ENCODE measurements around the gene RND2. TPM values are rescaled to one million over a fixed set of nuclear protein-coding genes. Genes with fewer than 3 reads are reported as not detected.
"Not testable (repeated sequence)": the region's sequence is repeated elsewhere in the genome, so short reads cannot be mapped to it uniquely, and the experiment has no call there.

RND2 gene
- total RNA-seq, 2 donors from 2014 or later = not detected

DNA sequence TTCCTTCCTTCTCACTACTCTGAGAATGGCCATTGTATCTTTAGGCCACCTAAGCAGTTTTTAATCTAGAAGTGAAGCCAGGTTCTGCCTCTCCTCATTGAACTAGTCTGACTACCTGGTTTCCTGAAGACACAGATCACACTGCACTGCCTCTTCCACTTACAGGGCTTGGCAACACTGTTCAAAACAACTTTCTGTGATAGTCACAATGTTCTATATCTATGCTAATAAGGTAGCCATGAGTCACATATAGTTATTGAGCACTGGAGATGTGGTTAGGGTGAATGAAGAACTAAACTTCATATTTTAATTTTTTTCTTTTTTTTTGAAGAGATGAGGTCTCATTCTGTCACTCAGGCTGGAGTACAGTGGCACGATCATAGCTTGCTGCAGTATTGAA lies 26.9 kb downstream of the RND2 start:
- DNase-seq (no peak), ATAC-seq (replicated peaks in 1 of 2) (no peak)
- peaks cover 5 to 46% of the 10 kb centered on the region in 2 donors for H3K36me3 Mint-ChIP-seq (ENCODE audit: insufficient read depth in 2 of 2)
- no peaks in the 10 kb centered on the region for H3K27me3 Mint-ChIP-seq (ENCODE audit: low read depth)
- H3K4me1 Mint-ChIP-seq (ENCODE audit: low read depth) = no peaks in the 10 kb centered on the region
- H3K9me3 Mint-ChIP-seq = no peaks in the 10 kb centered on the region
- H3K27ac Mint-ChIP-seq = no peak overlapping the region
- H3K4me3 Mint-ChIP-seq = no peak overlapping the region

DNA sequence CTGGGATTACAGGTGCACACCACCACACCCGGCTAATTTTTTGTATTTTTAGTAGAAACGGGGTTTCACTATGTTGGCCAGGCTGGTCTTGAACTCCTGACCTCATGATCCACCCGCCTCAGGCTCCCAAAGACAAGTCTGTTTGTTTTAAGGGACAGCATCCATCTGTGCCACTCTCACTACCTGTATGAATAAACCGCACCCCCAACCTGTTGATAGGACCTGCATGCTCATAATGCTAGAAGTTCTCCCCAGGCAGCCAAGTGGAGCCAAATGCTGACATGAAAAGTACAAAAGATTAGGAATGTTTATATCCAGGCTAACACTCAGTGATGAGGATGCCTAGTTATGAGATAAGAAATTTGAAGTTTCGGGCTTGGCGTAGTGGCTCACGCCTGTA lies 28.0 kb downstream of the RND2 start:
- peaks cover 6 to 45% of the 10 kb centered on the region in 2 donors for H3K36me3 Mint-ChIP-seq (ENCODE audit: insufficient read depth in 2 of 2)
- DNase-seq; H3K9me3 Mint-ChIP-seq; H3K27ac Mint-ChIP-seq; H3K4me3 Mint-ChIP-seq; ATAC-seq (replicated peaks in 1 of 2); H3K4me1 Mint-ChIP-seq (ENCODE audit: low read depth); H3K27me3 Mint-ChIP-seq (ENCODE audit: low read depth): not testable (repeated sequence)

DNA sequence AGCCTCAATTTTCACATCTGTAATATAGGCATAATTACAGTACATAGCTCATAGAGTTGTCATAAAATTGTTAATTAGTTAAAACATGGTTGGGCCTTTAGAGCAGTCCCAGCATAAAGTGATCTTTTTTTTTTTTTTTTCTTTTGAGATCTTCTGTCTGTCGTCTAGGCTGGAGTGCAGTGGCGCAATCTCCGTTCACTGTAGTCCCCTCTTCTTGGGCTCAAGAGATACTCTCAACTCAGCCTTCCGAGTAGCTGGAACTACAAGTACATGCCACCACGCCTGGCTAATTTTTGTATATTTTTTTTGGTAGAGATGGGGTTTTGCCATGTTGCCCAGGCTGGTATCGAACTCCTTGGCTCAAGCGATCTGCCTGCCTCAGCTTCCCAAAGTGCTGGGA lies 31.0 kb downstream of the RND2 start:
- H3K27ac Mint-ChIP-seq = no peak overlapping the region
- H3K27me3 Mint-ChIP-seq (ENCODE audit: low read depth) = no peaks in the 10 kb centered on the region
- peaks cover 7 to 36% of the 10 kb centered on the region in 2 donors for H3K36me3 Mint-ChIP-seq (ENCODE audit: insufficient read depth in 2 of 2)
- H3K9me3 Mint-ChIP-seq = no peaks in the 10 kb centered on the region
- DNase-seq (no peak), ATAC-seq (replicated peaks in 1 of 2) (no peak)
- H3K4me3 Mint-ChIP-seq = no peak overlapping the region
- no peaks in the 10 kb centered on the region for H3K4me1 Mint-ChIP-seq (ENCODE audit: low read depth)

DNA sequence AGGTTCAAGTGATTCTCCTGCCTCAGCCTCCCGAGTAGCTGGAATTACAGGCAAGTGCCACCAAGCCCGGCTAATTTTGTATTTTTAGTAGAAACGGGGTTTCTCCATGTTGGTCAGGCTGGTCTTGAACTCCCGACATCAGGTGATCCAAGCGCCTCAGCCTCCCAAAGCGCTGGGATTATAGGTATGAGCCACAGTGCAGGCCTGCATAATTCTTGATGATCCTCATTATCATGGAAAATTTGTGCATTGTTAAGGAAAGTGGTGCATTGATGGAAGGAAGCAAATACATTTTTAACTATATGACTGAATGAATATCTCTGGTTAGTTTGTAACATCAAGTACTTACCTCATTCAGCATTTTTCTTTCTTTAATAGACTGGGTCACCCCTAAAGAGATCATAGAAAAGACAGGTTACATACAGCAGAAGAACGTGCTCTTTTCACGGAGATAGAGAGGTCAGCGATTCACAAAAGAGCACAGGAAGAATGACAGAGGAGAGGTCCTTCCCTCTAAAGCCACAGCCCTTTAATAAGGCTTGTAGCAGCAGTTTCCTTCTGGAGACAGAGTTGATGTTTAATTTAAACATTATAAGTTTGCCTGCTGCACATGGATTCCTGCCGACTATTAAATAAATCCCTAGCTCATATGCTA lies 38.1 kb downstream of the RND2 start:
- Mint-ChIP-seq H3K27me3 (ENCODE audit: low read depth) (no peaks in the 10 kb centered on the region), H3K4me3 (no peak overlapping the region), H3K36me3 (ENCODE audit: insufficient read depth in 2 of 2) (peaks cover 8 to 35% of the 10 kb centered on the region in 2 donors), H3K9me3 (no peaks in the 10 kb centered on the region), H3K27ac (no peak overlapping the region), H3K4me1 (ENCODE audit: low read depth) (no peaks in the 10 kb centered on the region)
- no peak for ATAC-seq (replicated peaks in 1 of 2)
- DNase-seq = no peak

DNA sequence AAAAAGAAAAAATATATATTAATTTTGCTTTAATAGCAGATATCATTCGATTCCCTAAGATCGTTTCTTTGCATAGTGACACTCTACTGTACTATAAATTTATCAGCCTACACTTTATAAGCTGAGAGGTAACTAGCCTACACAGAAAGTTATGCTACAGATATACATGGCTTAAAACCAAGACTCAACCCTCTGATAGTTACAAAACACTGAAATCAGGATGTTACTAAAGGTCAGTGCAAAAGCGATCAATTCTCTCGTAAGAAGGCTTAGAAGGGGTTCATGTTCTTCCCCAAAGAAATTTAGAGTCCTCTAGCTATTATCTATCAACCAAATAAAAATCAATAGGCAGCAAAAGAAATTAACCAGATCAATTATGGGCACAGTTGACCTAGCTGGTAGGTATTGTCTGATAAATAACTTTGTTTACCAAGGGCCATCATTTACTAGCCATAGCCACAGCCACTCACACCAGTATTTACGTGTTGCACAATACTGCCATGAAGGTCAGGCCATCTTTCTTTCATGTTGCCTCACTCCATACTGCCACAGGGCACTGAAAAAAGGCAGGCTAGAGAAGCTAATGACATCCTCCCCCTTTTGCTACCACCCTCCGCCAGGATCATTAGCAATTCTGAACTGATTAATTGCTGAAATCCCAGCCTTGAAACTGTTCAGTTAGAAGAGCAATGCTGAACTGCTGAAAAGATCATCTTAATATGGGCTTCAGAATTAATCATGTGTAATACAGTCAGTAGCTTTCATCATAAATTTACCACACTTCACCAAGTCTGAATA lies 43.7 kb downstream of the RND2 start:
- ATAC-seq (replicated peaks in 1 of 2) (no peak), DNase-seq (no peak)
- no peak overlapping the region for H3K4me3 Mint-ChIP-seq
- H3K9me3 Mint-ChIP-seq = no peaks in the 10 kb centered on the region
- H3K27ac Mint-ChIP-seq = no peak overlapping the region
- H3K36me3 Mint-ChIP-seq (ENCODE audit: insufficient read depth in 2 of 2) = peaks cover 14 to 39% of the 10 kb centered on the region in 2 donors
- H3K4me1 Mint-ChIP-seq (ENCODE audit: low read depth) = no peaks in the 10 kb centered on the region
- H3K27me3 Mint-ChIP-seq (ENCODE audit: low read depth) = no peaks in the 10 kb centered on the region

DNA sequence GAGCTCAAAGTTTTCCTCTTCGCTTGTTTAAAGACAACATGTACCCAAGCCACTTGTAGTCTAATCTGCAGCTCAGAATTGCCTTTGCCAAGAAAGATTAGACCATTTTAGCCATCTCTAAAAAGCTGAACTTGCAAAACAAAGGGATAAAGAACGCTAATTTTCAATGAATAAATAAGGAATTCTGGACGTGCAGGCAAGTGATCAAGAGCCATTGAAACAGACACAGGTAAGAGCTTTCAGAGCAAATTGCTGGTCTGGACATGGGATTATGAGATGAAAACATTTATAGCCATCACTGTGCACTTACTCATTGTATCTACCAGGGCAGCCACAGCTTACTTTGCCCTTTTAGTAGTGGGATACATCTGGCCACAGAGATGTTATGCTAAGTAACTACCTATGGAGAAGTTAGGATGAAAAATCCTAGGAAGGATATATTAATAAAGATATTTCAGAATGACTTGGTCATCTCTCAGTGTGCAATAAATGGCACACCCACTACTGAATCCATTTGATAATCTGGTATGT lies 44.4 kb downstream of the RND2 start:
- H3K36me3 Mint-ChIP-seq (ENCODE audit: insufficient read depth in 2 of 2) = peaks cover 16 to 43% of the 10 kb centered on the region in 2 donors
- H3K27ac Mint-ChIP-seq = no peak overlapping the region
- H3K4me1 Mint-ChIP-seq (ENCODE audit: low read depth) = no peaks in the 10 kb centered on the region
- H3K4me3 Mint-ChIP-seq = no peak overlapping the region
- DNase-seq (no peak), ATAC-seq (replicated peaks in 1 of 2) (no peak)
- no peaks in the 10 kb centered on the region for H3K27me3 Mint-ChIP-seq (ENCODE audit: low read depth)
- H3K9me3 Mint-ChIP-seq = no peaks in the 10 kb centered on the region

DNA sequence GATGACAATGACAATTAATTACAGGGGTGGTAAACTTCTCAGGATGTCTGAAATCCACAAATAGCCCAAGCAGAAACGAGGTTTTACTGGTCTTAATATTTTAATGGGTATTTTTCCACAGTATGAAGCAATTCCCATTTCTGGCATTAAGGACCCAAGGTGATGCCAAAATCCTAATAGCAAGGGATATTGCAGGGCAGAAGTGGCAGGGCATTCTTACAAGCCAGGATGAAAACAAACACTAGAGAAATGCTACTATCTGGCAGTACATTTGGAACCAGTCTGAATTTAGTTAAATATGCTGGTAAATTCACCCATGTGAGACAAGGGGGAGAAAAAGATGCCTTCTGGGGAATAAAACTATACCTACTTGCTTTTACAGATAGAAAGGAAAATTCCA lies 45.2 kb downstream of the RND2 start:
- H3K27me3 Mint-ChIP-seq (ENCODE audit: low read depth) = no peaks in the 10 kb centered on the region
- H3K9me3 Mint-ChIP-seq = no peaks in the 10 kb centered on the region
- no peak overlapping the region for H3K4me3 Mint-ChIP-seq
- H3K36me3 Mint-ChIP-seq (ENCODE audit: insufficient read depth in 2 of 2) = peaks cover 19 to 46% of the 10 kb centered on the region in 2 donors
- no peak for DNase-seq
- H3K27ac Mint-ChIP-seq = no peak overlapping the region
- H3K4me1 Mint-ChIP-seq (ENCODE audit: low read depth) = no peaks in the 10 kb centered on the region
- no peak for ATAC-seq (replicated peaks in 1 of 2)

DNA sequence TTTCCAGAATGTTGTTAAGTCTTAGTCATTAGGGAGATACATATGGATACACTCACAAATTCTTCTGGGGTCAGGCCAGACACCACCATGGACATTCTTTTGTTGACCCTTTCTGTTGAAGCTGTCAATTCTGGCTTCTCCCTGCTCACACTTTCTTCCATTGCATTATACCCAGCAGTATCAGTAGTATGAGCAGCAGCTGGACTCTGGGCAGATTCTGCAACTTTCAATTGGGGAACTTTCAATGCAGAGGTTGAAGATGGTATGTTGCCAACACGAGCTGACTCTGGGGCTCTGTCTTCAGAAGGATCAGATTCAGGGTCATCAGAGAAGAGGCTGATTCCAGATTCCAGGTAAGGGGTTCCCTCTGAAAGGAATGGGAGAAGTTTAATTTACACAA lies 45.8 kb downstream of the RND2 start:
- no peak for ATAC-seq (replicated peaks in 1 of 2)
- H3K9me3 Mint-ChIP-seq = no peaks in the 10 kb centered on the region
- H3K4me3 Mint-ChIP-seq = no peak overlapping the region
- DNase-seq = no peak
- H3K27me3 Mint-ChIP-seq (ENCODE audit: low read depth) = no peaks in the 10 kb centered on the region
- H3K36me3 Mint-ChIP-seq (ENCODE audit: insufficient read depth in 2 of 2) = peaks cover 16 to 42% of the 10 kb centered on the region in 2 donors
- H3K4me1 Mint-ChIP-seq (ENCODE audit: low read depth) = no peaks in the 10 kb centered on the region
- no peak overlapping the region for H3K27ac Mint-ChIP-seq

DNA sequence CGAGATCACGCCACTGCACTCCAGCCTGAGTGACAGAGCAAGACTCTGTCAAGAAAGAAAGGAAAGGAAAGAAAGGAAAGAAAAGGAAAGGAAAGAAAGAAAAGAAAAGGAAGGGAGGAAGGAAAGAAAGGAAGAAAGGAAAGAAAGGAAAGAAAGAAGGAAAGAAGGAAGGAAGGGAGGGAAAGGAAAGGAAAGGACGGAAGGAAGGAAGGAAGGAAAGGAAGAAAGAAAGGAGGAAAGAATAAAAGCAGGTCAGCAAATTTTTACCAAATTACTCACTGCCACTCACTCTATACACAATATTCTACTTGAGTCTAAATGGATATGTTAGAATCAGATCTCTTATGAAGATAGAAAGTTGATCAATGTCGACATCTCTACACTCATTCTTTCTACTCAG lies 49.8 kb downstream of the RND2 start:
- Mint-ChIP-seq H3K4me1 (ENCODE audit: low read depth) (no peaks in the 10 kb centered on the region), H3K27ac (no peak overlapping the region), H3K36me3 (ENCODE audit: insufficient read depth in 2 of 2) (peaks cover 8 to 34% of the 10 kb centered on the region in 2 donors), H3K27me3 (ENCODE audit: low read depth) (no peaks in the 10 kb centered on the region), H3K9me3 (no peaks in the 10 kb centered on the region), H3K4me3 (no peak overlapping the region)
- ATAC-seq (replicated peaks in 1 of 2) (no peak), DNase-seq (no peak)

DNA sequence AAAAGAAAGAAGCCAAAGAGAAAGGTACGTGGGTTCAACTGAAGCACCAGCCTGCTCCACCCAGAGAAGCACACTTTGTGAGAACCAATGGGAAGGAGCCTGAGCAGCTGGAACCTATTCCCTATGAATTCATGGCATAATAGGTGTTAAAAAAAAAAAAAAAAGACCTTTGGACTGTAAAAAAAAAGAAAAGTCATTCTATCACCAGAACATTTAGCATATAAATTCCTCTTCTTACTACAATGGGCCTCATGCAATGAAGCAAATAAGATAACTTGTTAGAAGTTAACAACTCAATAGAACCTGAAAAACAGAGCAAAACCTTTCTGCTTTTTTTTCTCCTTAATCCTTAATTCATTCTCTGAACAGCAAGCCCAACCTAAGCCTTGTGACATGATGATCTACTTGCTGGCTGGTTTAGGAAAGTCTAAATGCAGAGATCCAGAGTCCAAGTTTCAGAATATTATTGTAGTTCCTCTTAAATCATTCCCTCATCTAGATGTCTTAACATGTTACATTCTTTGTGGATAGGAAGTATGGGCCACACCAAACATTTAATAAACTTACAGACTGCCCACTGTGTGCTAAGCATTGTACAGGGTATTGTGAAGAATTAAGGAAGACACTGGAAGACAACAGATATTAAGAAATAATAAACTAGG lies 54.7 kb downstream of the RND2 start:
- no peaks in the 10 kb centered on the region for H3K4me1 Mint-ChIP-seq (ENCODE audit: low read depth)
- H3K27me3 Mint-ChIP-seq (ENCODE audit: low read depth) = no peaks in the 10 kb centered on the region
- no peak overlapping the region for H3K27ac Mint-ChIP-seq
- H3K36me3 Mint-ChIP-seq (ENCODE audit: insufficient read depth in 2 of 2) = peaks cover 6 to 32% of the 10 kb centered on the region in 2 donors
- no peak for DNase-seq
- H3K9me3 Mint-ChIP-seq = no peaks in the 10 kb centered on the region
- no peak overlapping the region for H3K4me3 Mint-ChIP-seq
- no peak for ATAC-seq (replicated peaks in 1 of 2)

Other genes starting within 250 kb of the RND2 start
- 1 to 10 TPM; 1.0 to 1.1 TPM for gene WNK4, start 244.6 kb upstream of the RND2 start, total RNA-seq
- gene COA3, start 226.5 kb upstream of the RND2 start, total RNA-seq = 10 to 100 TPM; 21.9 to 23.9 TPM
- under 1 TPM; 0.22 to 0.32 TPM for gene CNTD1, start 226.4 kb upstream of the RND2 start, total RNA-seq
- 100 to 1,000 TPM in 1 of 2 donors, 10 to 100 TPM in 1; 98.4 to 100 TPM for gene BECN1, start 200.9 kb upstream of the RND2 start, total RNA-seq
- 10 to 100 TPM; 87.4 to 91.2 TPM for gene PSME3, start 191.8 kb upstream of the RND2 start, total RNA-seq
- gene AOC2, start 180.7 kb upstream of the RND2 start, total RNA-seq = 10 to 100 TPM in 1 of 2 donors, 1 to 10 TPM in 1; 8.8 to 11.5 TPM
- 1 to 10 TPM; 6.8 to 9.4 TPM for gene AOC3, start 174.0 kb upstream of the RND2 start, total RNA-seq
- gene G6PC1, start 124.4 kb upstream of the RND2 start, total RNA-seq = not detected
- gene AARSD1, start 60.8 kb upstream of the RND2 start, total RNA-seq = 10 to 100 TPM; 50.7 to 52.2 TPM
- under 1 TPM; 0.36 to 0.95 TPM for gene PTGES3L, start 45.2 kb upstream of the RND2 start, total RNA-seq
- gene RUNDC1, start 44.7 kb upstream of the RND2 start, total RNA-seq = 10 to 100 TPM in 1 of 2 donors, 1 to 10 TPM in 1; 10.0 to 11.5 TPM
- 1,000 to 10,000 TPM; 1,142 to 1,191 TPM for gene RPL27, start 26.8 kb upstream of the RND2 start, total RNA-seq
- 10 to 100 TPM; 28.3 to 63.3 TPM for gene IFI35, start 18.4 kb upstream of the RND2 start, total RNA-seq
- 10 to 100 TPM; 13.2 to 23.2 TPM for gene VAT1, start 2.8 kb upstream of the RND2 start, total RNA-seq
- gene BRCA1, start 100.1 kb downstream of the RND2 start, total RNA-seq = 100 to 1,000 TPM; 111 to 137 TPM
- 10 to 100 TPM; 86.3 to 92.1 TPM for gene NBR1, start 146.0 kb downstream of the RND2 start, total RNA-seq
- 10 to 100 TPM; 11.7 to 21.6 TPM for gene TMEM106A, start 186.6 kb downstream of the RND2 start, total RNA-seq
- under 1 TPM in 1 of 2 donors, not detected in 1; 0.74 TPM for gene CCDC200, start 203.4 kb downstream of the RND2 start, total RNA-seq
- gene RNU2-1, start 208.7 kb downstream of the RND2 start, total RNA-seq = 1,000 to 10,000 TPM; 4,759 to 5,082 TPM

Data from activated T-cell treated with anti-CD3 and anti-CD28 coated beads, Interleukin-2, amount 50 U/mL, for 72 hours (primary cell).